ENCODE measurements around the gene TRMT1.
"Not testable (repeated sequence)": the region's sequence is repeated elsewhere in the genome, so short reads cannot be mapped to it uniquely, and the experiment has no call there.

DNA sequence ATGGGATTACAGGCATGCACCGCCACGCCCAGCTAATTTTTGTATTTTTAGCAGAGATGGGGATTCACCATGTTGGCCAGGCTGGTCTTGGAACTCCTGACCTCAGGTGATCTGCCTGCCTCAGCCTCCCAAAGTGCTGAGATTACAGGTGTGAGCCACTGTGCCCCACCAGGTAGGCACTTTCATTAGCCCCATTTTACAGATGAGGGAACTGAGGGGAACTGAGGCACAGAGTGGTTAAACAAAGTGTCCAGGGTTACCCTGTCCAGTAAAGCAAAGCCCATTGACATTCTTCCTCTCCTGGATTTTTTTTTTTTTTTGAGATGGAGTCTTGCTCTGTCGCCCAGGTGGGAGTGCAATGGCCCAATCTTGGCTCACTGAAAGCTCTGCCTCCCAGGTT, 49.6 kb upstream of the TRMT1 start:
- TF ChIP-seq SIN3A (IDR thresholded peaks at IDR 0.05; ENCODE audit: borderline replicate concordance, insufficient read depth, low read depth, low read length); POLR2AphosphoS5 (IDR thresholded peaks at IDR 0.05; ENCODE audit: low read depth, low read length): not testable (repeated sequence)
- TF ChIP-seq, protein P1, sequence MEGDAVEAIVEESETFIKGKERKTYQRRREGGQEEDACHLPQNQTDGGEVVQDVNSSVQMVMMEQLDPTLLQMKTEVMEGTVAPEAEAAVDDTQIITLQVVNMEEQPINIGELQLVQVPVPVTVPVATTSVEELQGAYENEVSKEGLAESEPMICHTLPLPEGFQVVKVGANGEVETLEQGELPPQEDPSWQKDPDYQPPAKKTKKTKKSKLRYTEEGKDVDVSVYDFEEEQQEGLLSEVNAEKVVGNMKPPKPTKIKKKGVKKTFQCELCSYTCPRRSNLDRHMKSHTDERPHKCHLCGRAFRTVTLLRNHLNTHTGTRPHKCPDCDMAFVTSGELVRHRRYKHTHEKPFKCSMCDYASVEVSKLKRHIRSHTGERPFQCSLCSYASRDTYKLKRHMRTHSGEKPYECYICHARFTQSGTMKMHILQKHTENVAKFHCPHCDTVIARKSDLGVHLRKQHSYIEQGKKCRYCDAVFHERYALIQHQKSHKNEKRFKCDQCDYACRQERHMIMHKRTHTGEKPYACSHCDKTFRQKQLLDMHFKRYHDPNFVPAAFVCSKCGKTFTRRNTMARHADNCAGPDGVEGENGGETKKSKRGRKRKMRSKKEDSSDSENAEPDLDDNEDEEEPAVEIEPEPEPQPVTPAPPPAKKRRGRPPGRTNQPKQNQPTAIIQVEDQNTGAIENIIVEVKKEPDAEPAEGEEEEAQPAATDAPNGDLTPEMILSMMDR (IDR thresholded peaks at IDR 0.05) = not testable (repeated sequence)
- TF ChIP-seq, protein P2, sequence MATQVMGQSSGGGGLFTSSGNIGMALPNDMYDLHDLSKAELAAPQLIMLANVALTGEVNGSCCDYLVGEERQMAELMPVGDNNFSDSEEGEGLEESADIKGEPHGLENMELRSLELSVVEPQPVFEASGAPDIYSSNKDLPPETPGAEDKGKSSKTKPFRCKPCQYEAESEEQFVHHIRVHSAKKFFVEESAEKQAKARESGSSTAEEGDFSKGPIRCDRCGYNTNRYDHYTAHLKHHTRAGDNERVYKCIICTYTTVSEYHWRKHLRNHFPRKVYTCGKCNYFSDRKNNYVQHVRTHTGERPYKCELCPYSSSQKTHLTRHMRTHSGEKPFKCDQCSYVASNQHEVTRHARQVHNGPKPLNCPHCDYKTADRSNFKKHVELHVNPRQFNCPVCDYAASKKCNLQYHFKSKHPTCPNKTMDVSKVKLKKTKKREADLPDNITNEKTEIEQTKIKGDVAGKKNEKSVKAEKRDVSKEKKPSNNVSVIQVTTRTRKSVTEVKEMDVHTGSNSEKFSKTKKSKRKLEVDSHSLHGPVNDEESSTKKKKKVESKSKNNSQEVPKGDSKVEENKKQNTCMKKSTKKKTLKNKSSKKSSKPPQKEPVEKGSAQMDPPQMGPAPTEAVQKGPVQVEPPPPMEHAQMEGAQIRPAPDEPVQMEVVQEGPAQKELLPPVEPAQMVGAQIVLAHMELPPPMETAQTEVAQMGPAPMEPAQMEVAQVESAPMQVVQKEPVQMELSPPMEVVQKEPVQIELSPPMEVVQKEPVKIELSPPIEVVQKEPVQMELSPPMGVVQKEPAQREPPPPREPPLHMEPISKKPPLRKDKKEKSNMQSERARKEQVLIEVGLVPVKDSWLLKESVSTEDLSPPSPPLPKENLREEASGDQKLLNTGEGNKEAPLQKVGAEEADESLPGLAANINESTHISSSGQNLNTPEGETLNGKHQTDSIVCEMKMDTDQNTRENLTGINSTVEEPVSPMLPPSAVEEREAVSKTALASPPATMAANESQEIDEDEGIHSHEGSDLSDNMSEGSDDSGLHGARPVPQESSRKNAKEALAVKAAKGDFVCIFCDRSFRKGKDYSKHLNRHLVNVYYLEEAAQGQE (IDR thresholded peaks at IDR 0.05; ENCODE audit: insufficient read depth in 1 of 2, low read depth in 2 of 2, low read length in 1 of 2) = not testable (repeated sequence)

All from Panc1 (cell line).